ENCODE measurements around the gene DTNBP1.

DTNBP1 gene

DNA sequence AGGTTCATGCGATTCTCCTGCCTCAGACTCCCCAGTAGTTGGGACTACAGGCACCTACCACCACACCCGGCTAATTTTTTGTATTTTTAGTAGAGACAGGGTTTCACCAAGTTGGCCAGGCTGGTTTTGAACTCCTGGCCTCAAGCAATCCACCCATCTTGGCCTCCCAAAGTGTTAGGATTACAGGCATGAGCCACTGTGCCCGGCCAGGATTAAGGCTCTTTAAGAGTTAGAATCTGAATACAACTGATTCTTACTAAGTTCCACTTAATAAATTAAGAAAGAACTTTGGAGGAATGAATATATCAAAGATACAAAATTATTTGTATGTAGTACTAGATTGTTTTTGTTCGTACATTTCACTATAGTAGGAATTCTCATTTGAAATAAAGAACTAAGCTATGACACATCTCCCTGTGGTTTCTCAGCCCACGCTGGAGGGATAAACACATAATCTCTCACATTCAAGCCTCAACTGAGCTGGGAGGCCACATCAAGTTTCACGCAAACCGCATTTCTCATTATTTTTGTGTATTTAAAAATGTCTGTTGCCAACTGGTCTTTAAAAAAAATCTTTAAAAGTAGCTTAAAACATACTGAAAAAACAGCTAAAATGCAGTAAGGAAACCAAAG lies 34.2 kb downstream of the DTNBP1 start:
- peak; percentile 82 for DNase-seq
- H3K4me3 ChIP-seq (ENCODE audit: low read depth, low read length): no peak overlapping the region
- TF ChIP-seq, protein P1, sequence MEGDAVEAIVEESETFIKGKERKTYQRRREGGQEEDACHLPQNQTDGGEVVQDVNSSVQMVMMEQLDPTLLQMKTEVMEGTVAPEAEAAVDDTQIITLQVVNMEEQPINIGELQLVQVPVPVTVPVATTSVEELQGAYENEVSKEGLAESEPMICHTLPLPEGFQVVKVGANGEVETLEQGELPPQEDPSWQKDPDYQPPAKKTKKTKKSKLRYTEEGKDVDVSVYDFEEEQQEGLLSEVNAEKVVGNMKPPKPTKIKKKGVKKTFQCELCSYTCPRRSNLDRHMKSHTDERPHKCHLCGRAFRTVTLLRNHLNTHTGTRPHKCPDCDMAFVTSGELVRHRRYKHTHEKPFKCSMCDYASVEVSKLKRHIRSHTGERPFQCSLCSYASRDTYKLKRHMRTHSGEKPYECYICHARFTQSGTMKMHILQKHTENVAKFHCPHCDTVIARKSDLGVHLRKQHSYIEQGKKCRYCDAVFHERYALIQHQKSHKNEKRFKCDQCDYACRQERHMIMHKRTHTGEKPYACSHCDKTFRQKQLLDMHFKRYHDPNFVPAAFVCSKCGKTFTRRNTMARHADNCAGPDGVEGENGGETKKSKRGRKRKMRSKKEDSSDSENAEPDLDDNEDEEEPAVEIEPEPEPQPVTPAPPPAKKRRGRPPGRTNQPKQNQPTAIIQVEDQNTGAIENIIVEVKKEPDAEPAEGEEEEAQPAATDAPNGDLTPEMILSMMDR (IDR thresholded peaks at IDR 0.05; ENCODE audit: low read depth, low read length, missing control alignments): no peak
- H3K27ac ChIP-seq: peak overlapping the region; percentile 23
- no peaks in the 10 kb centered on the region for H3K36me3 ChIP-seq (replicated peaks)
- H3K27me3 ChIP-seq (replicated peaks): no peaks in the 10 kb centered on the region
- in situ Hi-C loops (cut with HindIII; ENCODE audit: low pct_ligation_motif_present, low sequenced_read_pairs): no loop called here

DNA sequence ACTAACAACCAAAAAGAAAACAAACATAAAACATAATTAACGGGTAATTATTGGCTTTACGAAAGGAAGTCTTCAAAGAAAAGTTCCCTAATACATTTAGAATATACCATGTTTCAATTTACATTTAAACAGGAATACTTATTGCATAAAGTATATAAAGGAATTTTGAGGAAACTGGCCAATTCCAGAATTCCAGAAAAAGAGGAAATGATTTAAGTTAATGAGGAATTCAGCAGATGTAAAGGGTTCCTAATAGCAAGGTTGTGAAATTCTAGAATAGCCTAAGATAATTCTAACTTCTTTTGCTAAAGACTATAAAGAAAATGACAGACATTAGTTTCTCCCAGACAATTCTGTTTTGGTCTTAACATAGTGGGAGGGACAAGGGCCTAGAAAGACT lies 35.0 kb downstream of the DTNBP1 start:
- Histone ChIP-seq H3K27ac (no peak overlapping the region), H3K27me3 (replicated peaks) (no peaks in the 10 kb centered on the region), H3K4me3 (ENCODE audit: low read depth, low read length) (no peak overlapping the region), H3K36me3 (replicated peaks) (no peaks in the 10 kb centered on the region)
- TF ChIP-seq, protein P1 (IDR thresholded peaks at IDR 0.05; ENCODE audit: low read depth, low read length, missing control alignments): no peak
- no peak for DNase-seq
- in situ Hi-C loops (cut with HindIII; ENCODE audit: low pct_ligation_motif_present, low sequenced_read_pairs): no loop called here

DNA sequence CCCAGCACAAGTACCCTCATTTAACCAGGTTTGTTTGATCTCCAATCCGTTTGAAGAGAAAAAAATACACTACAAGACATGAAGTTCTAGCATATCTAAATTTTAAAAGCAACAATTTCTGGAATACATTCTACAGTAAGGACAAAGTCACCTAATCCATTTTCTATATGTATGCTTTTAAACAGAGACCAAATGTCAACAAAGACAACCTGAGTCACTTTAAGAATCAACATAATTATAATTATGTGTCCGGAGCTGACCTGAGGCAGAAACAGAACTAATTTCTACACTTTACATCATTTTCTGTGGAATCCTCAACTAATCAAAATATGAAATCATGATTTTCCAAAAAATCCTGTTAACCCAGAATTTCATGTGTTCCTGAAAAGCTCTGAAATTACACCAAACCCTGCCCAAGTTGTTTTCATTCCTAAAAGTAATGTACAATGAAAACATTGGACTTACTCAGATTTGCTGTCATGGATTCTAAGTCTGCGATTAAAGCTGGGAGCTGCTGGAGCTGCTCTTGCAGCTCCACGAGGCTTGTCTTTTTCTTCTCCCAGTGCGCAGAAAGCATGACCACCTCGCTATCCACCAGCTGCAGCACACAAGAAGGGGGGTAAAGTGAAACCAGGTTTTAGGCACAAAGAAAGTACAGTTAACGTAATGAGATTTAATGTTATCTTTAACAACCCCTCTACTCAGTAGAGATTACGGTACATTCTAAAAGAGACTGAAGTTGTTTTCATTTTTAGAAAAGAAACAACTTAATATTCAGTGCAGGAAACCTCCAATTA lies 35.8 kb downstream of the DTNBP1 start:
- DNase-seq: no peak
- H3K27ac ChIP-seq: no peak overlapping the region
- H3K4me3 ChIP-seq (ENCODE audit: low read depth, low read length): no peak overlapping the region

DNA sequence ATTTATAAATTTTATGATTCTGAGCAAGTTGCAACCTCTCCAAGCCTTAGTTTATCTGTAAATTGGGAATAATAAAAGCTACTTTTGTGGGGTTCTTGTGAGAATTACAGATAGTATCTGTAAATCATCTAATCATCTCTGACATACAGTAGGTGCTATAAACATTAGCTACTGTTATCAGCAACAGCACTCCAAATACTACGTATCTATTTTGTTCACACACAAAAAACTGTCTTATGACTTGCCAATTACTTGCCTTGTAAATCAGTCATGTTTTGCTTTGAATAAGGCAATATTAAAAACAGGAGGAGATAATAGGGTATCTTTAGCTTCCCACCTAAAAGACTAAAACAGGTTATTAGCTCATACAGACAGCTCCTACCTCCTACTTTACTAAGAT lies 36.7 kb downstream of the DTNBP1 start:
- TF ChIP-seq, protein P1 (IDR thresholded peaks at IDR 0.05; ENCODE audit: low read depth, low read length, missing control alignments): no peak
- Histone ChIP-seq H3K36me3 (replicated peaks) (no peaks in the 10 kb centered on the region), H3K27me3 (replicated peaks) (no peaks in the 10 kb centered on the region), H3K27ac (no peak overlapping the region), H3K4me3 (ENCODE audit: low read depth, low read length) (no peak overlapping the region)
- no peak for DNase-seq
- in situ Hi-C loops (cut with HindIII; ENCODE audit: low pct_ligation_motif_present, low sequenced_read_pairs): no loop called here

More for the DNA sequence above, 35.8 kb downstream of the DTNBP1 start:
- no peaks in the 10 kb centered on the region for H3K27me3 ChIP-seq (replicated peaks)
- TF ChIP-seq, protein P1 (IDR thresholded peaks at IDR 0.05; ENCODE audit: low read depth, low read length, missing control alignments): no peak
- H3K36me3 ChIP-seq (replicated peaks): no peaks in the 10 kb centered on the region
- in situ Hi-C loops (cut with HindIII; ENCODE audit: low pct_ligation_motif_present, low sequenced_read_pairs): no loop called here

GRCh38 chr6:15623276-15624116 lies 39.3 kb downstream of the DTNBP1 start:
- Histone ChIP-seq H3K36me3 (replicated peaks) (no peaks in the 10 kb centered on the region), H3K27me3 (replicated peaks) (no peaks in the 10 kb centered on the region), H3K4me3 (ENCODE audit: low read depth, low read length) (no peak overlapping the region), H3K27ac (no peak overlapping the region)
- no peak for DNase-seq
- TF ChIP-seq, protein P1 (IDR thresholded peaks at IDR 0.05; ENCODE audit: low read depth, low read length, missing control alignments): peak; percentile 3
- in situ Hi-C loops (cut with HindIII; ENCODE audit: low pct_ligation_motif_present, low sequenced_read_pairs): no loop called here
